ENCODE results near the gene MN1.

DNA sequence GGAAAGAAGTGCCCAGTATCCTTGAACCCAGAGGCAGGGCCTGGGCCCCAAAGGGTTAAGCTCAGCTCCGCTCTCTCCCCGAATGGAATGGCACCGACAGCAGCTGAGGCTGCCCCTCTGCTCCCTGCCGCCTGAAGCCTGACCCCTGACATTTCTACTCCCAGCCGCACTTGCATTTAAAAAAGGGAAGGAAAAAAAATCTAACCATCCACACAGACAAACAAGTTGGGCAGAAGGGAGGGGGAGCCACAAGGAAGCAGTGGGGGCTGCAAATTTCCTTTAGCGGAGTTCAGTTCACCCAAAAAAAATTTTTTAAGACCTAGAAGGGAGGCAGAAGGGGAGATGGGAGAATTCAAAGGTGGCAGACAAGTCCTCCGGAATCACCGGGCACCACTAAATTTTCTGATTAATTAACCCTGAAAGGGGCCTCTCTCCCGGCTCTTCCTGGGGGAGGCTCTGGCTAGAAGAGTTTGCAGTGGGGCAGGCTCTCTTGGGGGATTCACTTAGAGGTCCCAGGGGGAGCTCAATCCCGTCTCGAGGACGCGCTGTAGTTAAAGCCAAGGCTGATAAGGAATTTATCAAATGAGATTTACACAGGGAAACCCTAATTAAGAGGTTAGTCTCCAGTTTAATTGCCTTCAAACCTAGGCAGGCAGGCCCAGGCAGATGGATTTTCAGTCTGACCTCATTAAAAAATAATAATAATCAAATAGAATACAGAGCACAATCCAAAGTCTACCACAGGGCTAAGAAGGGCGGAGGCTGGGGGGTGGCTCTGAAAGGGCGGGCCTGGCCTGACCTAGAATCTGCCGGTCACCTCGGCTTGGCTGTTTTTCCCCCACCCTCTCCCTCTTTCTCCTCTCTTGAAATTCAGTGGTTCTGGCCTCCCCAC, 25.6 kb downstream of the MN1 start:
- TF ChIP-seq CTCF (IDR thresholded peaks at IDR 0.05), result no peak
- no peak for TF ChIP-seq POLR2A (IDR thresholded peaks at IDR 0.05)

Data from adrenal gland (tissue), 5 donors.